H1 (cell line): Measurements from ENCODE around the gene MACROD2.

Experiments used
- CHD7 ChIP-seq: fragments of 300-600 bp; sonication (generic); IDR thresholded peaks from 2 replicates; pipeline ENCODE4 v1.7.1; 2012; ENCODE audit warnings: low read length, moderate library complexity, mild to moderate bottlenecking, inconsistent platforms; ENCODE audit not compliant: insufficient replicate concordance
- CTCF ChIP-seq, 3 experiments: IDR thresholded peaks; 1 replicate in 2 of 3; 2 replicates in 1 of 3; pipeline versions ENCODE4 v1.5.1 to v1.6.1; 2011; ENCODE audit warnings: low read length in 3 of 3, mild to moderate bottlenecking in 3 of 3, inconsistent platforms in 2 of 3, low read depth in 1 of 3, moderate library complexity in 1 of 3; ENCODE audit not compliant: insufficient read depth in 1 of 3; ENCODE audit errors: control extremely low read depth in 1 of 3
- EZH2 ChIP-seq: fragments of 200-600 bp; sonication (generic); IDR thresholded peaks from 2 replicates; pipeline ENCODE4 v1.7.1; 2012; ENCODE audit warnings: low read depth, mild to moderate bottlenecking, moderate library complexity, low read length, inconsistent platforms; ENCODE audit not compliant: severe bottlenecking
- RNF2 ChIP-seq: fragments of 200-900, 300-1000 bp; sonication (generic); IDR thresholded peaks from 2 replicates; pipeline ENCODE4 v1.7.1; 2016; ENCODE audit warnings: borderline replicate concordance, low read depth, mild to moderate bottlenecking, antibody characterized with exemption, low read length; ENCODE audit not compliant: poor library complexity, severe bottlenecking; ENCODE audit errors: missing control alignments
- SP1 ChIP-seq: IDR thresholded peaks from 2 replicates; pipeline ENCODE4 v1.6.1; 2011; ENCODE audit warnings: low read depth, low read length
- TAF1 ChIP-seq: IDR thresholded peaks from 2 replicates; pipeline ENCODE4 v1.6.1; 2011; ENCODE audit warnings: mild to moderate bottlenecking, low read depth, low read length
- YY1 ChIP-seq: IDR thresholded peaks from 2 replicates; pipeline ENCODE4 v1.6.1; 2011; ENCODE audit warnings: low read depth, mild to moderate bottlenecking, low read length

- TF ChIP-seq YY1 (no peak), SP1 (no peak), EZH2 (no peak), CTCF (IDR thresholded peaks at IDR 0.05; ENCODE audit: control extremely low read depth in 1 of 3, insufficient read depth in 1 of 3, low read depth in 1 of 3, low read length in 3 of 3) (no peak), CHD7 (no peak), RNF2 (no peak), TAF1 (no peak)
These were observed 1624.0 kb downstream of the MACROD2 start for GRCh38 chr20:15619341-15619740.
